Fibroblast of the aortic adventitia (primary cell): Measurements from ENCODE around the gene TSBP1. TPM values are rescaled to one million over a fixed set of nuclear protein-coding genes. Genes with fewer than 3 reads are reported as not detected.
"Not testable (repeated sequence)": the region's sequence is repeated elsewhere in the genome, so short reads cannot be mapped to it uniquely, and the experiment has no call there.

ENCODE experiments used
- DNase-seq: peaks from one replicate; pipeline ENCODE4 v3.0.0-alpha.2; 2010; ENCODE audit warnings: low read depth
- H3K4me3 ChIP-seq: 2 replicates; pipeline ENCODE4 v1.5.1; 2011; ENCODE audit warnings: low read depth, mild to moderate bottlenecking, control low read depth, low read length, moderate library complexity
- total RNA-seq: library from RNA; depleted of rRNA; stranded (reverse); fragments of >200 nt; gene quantifications from 2 replicates; pipeline ENCODE4 v1.2.3, GENCODE V29; 2012; ENCODE audit warnings: low replicate concordance
- TF ChIP-seq, protein P1 (sequence below): IDR thresholded peaks from 2 replicates; pipeline ENCODE4 v1.5.1; 2011; ENCODE audit warnings: mild to moderate bottlenecking, low read length, control low read depth, inconsistent platforms; ENCODE audit not compliant: insufficient read depth

The TSBP1 gene
- total RNA-seq, 1 donor, result not detected

DNA sequence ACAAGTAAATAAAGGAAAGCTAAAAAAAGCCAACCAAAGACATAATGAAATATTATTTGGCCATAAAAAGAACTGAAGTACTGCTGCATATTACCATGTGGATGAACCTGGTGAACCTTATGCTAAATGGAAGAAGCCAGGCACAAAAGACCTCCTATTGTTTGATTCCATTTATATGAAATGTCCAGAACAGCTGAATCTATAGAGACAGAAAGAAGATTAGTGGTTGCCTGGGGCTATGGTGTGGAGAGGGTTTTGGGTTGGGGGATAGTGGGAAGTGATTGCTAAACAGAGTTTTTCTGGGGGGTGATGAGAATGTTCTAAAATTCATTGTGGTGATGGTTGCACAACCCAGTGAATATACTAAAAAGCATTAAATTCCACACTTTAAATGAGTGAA lies 53.2 kb downstream of the TSBP1 start:
- DNase-seq, result no peak
- TF ChIP-seq, protein P1, sequence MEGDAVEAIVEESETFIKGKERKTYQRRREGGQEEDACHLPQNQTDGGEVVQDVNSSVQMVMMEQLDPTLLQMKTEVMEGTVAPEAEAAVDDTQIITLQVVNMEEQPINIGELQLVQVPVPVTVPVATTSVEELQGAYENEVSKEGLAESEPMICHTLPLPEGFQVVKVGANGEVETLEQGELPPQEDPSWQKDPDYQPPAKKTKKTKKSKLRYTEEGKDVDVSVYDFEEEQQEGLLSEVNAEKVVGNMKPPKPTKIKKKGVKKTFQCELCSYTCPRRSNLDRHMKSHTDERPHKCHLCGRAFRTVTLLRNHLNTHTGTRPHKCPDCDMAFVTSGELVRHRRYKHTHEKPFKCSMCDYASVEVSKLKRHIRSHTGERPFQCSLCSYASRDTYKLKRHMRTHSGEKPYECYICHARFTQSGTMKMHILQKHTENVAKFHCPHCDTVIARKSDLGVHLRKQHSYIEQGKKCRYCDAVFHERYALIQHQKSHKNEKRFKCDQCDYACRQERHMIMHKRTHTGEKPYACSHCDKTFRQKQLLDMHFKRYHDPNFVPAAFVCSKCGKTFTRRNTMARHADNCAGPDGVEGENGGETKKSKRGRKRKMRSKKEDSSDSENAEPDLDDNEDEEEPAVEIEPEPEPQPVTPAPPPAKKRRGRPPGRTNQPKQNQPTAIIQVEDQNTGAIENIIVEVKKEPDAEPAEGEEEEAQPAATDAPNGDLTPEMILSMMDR, result no peak
- H3K4me3 ChIP-seq, result no peak overlapping the region

DNA sequence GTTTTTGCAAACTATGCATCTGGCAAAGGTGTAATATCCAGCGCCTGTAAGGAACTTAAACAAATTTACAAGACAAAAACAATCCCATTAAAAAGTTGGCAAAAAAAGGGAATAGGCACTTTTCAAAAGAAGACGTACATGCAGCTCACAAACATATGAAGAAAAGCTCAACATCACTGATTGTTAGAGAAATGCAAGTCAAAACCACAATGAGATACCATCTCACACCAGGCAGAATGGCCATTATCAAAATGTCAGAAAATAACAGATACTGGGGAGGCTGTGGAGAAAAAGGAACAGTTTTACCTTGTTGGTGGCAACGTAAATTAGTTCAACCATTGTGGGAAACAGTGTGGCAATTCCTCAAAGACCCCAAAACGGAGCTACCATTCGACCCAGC lies 54.2 kb downstream of the TSBP1 start:
- no peak for DNase-seq
- TF ChIP-seq, protein P1, result no peak
- H3K4me3 ChIP-seq, result no peak overlapping the region

DNA sequence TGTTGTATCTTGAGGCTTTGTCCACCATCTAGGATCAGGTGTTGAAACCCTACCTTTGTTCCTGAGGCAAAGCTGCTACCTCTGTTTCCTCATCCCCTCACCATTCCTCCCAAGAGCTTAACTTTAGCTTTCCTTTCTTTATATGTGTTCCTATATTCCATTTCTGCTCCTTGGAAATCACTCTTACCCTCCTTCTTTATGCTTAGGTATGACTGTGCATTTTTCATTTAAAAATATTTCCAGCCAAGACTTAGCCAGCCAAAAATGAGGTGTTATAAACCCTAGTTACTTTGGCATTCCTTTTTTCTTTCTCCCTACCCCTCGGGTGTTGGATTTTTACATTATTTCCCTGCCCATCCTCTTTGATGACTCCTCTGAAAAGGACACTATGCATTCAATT lies 57.7 kb downstream of the TSBP1 start:
- TF ChIP-seq, protein P1, result no peak
- H3K4me3 ChIP-seq, result no peak overlapping the region
- DNase-seq, result no peak

DNA sequence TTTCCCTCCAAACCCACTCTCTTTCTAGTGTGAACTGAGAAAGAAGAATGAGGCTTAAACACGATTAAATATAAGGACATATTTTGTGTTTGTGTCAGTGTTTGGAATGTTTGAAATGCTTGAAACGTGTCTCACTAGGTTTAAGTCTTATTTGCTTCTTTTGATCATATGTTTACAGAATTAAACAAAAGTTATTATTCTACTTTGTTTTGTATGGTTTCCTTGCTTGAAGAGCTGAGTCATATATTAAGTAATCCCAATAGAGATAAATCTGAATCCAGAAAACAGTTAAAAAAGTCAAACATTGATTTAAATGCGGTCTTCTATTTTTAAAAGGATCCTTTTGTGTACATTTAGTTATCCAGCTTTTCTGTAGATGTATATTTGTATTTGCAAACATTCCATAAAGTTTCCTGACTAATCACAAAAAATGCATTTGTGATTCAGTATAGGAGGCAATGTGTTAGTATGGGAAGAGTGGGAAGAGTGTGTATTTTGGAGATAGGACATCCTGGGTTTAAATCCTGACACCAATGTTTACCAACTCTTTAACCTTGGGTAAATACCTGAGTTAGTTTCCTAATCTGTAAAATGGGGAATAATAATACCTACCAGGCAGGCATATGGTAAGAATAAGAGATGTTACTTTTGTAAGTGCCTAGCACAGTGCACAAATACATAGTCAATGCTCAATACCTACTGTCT lies 72.9 kb downstream of the TSBP1 start:
- TF ChIP-seq, protein P1, result no peak
- peak; percentile 3 for DNase-seq
- H3K4me3 ChIP-seq, result no peak overlapping the region

DNA sequence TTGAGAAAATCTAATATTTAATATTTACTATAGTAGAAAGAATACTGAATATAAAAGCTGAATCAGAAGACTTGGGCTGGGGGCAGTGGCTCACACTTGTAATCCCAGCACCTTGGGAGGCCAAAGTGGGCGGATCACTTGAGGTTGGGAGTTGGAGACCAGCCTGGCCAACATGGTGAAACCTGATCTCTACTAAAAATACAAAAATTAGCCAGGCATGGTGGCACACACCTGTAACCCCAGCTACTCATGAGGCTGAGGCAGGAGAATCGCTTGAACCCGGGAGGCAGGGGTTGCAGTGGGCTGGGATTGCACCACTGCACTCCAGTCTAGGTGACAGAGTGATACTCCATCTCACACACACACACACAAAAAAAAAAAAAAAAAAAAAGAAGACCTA lies 76.7 kb downstream of the TSBP1 start:
- H3K4me3 ChIP-seq, DNase-seq: not testable (repeated sequence)

DNA sequence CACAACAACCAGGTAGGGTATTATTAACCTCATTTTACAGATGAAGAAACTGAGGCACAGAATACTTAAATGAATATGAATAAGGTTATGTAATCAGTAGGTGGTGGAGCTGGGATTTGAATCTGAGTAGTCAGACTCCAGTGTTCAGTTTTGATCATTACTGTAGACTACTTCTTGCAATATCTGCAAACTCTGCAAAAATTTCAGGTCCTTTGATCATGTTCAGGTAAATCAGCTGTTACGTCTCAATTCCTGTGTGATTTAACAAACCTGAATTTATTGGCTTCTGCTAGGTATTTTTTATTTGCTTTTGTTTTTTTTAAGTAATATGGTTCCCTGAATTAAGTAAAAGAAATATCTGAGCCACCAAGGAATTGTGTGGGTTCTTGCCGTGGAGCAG lies 77.1 kb downstream of the TSBP1 start:
- no peak for DNase-seq
- TF ChIP-seq, protein P1, result no peak
- no peak overlapping the region for H3K4me3 ChIP-seq

DNA sequence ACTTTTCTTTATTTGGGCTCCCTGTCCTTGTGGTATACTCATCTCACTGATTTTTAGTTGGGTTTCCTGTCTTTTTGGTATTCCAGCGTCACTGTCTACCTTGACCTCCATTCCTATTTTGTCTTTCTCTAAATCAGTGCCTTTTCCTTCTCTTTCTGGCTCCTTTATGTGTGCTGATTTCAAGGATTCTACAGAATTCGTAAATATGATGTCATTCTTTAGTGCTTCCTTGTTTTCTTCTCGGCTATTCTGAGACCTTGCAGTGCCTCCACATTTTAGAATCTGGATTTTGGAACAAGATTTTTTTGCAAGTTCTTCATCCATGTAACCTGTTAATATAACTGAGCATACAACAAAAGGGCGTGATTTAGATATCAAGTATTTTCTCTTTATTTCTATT lies 78.0 kb downstream of the TSBP1 start:
- DNase-seq, result no peak
- H3K4me3 ChIP-seq, result no peak overlapping the region
- TF ChIP-seq, protein P1, result no peak
